Stimulated activated CD8-positive, alpha-beta memory T cell treated with anti-CD3 and anti-CD28 coated beads, Interleukin-7, amount 100 ng/mL, for 4 hours (primary cell): Measurements from ENCODE around the gene LRRFIP1.

Source experiments
- DNase-seq, 2 donors: peaks; one replicate each; pipeline ENCODE4 v3.0.0-alpha.2; 2020; ENCODE audit warnings: low read depth in 2 of 2

The LRRFIP1 gene

GRCh38 chr2:237618449-237618848, 8.9 kb upstream of the LRRFIP1 start:
- no peak for DNase-seq

GRCh38 chr2:237623428-237624403, 3.7 kb upstream of the LRRFIP1 start:
- DNase-seq = no peak

DNA sequence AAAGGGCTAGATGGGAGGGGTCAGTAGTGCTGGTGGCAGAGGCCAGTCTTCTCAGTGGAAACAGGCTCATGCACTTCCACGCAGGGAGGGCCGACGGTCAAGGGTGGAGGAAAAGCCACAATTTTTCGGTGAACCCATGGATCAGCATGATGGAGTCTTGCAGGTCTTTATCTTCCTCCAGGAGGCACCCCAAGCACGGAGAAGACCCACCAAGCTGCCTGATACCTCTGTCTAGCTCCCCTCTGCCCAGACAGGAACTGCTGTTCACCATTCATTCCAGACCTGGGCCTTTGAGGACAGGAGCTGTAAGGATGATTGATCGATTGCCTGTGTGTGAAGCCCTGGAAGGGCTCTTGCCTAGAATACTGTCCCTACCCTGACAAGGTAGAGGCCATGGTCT, 2.8 kb upstream of the LRRFIP1 start:
- no peak for DNase-seq

DNA sequence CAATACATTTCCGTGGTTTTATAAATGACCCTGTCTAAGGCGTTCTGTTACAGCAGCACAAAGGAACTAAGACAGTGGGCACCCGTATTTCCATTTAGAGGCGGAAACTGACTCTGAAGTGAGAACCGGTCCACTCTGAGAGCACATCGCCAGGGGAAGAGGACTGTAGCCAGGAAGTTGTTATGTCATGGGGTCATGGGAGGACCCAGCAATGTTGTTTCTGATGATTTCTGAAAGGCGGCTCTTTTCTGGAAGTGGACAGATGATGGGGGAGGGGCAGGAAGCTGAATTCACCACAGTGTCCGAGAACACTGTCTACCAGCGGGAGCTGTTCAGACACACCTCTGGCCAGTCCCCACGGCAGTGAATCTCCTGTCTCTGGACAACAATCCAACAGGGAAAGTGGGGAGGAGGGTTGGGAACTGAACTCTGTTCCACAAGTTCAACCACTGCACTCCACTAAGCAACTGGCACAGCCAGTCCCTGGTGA, 2.1 kb upstream of the LRRFIP1 start:
- no peak for DNase-seq

DNA sequence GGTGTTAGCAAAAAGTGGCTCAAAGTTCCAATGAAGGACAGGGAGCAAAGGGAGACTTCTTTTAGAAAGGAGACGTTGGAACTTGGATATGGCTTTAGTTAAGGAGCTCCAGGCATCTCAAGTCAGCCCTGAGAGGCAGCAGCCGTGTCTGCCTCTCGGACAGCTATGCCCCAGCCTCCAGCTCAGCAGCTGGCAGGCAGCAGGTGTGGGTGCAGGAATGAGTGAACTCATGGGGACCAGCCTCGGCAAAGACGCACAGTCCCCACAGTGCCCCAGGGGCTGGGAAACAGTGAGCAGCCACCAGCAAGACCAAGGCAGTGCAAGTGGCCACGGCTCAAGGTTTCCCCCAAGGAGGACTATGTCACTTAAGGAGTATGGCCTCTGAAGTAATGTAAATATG, 1.6 kb upstream of the LRRFIP1 start:
- no peak for DNase-seq

GRCh38 chr2:237626813-237627440, 460 bp upstream of the LRRFIP1 start:
- DNase-seq = no peak

GRCh38 chr2:237628247-237629187, 1.1 kb downstream of the LRRFIP1 start:
- no peak for DNase-seq

DNA sequence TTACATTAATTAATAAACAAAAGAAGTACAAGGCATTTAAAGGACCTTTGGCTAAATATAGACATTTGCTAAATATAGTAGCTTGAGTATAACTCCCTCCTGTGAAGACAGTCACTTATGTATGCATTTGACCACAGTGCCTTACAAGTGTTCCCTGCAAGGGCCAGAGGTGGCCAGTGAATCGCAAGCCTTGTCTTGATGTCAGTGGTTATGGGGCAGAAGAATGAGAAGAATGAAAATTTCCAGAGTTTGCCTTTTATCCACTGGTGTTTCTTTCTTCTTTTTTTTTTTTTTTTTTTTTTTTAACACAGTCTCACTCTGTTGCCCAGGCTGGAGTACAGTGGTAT, 1.8 kb downstream of the LRRFIP1 start:
- DNase-seq = no peak

DNA sequence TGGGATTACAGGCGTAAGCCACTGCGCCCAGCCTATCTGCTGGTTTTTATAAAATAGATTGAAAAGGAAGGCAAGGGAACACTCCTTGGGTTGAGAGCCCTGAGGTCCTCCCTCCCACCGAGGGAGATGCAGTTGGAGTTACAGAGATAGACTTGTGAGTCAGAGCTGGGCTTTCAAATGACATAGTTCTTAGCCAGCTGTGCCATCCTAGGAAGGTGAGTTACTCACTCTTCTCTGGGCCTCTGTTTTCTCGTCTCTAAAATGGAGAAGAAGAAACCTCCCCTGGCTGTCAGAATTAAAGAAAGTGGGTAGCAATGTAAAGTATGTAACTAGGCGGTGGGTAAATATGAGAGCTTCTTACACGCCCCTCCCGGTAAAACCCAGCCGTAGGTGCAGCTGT, 2.4 kb downstream of the LRRFIP1 start:
- no peak for DNase-seq

DNA sequence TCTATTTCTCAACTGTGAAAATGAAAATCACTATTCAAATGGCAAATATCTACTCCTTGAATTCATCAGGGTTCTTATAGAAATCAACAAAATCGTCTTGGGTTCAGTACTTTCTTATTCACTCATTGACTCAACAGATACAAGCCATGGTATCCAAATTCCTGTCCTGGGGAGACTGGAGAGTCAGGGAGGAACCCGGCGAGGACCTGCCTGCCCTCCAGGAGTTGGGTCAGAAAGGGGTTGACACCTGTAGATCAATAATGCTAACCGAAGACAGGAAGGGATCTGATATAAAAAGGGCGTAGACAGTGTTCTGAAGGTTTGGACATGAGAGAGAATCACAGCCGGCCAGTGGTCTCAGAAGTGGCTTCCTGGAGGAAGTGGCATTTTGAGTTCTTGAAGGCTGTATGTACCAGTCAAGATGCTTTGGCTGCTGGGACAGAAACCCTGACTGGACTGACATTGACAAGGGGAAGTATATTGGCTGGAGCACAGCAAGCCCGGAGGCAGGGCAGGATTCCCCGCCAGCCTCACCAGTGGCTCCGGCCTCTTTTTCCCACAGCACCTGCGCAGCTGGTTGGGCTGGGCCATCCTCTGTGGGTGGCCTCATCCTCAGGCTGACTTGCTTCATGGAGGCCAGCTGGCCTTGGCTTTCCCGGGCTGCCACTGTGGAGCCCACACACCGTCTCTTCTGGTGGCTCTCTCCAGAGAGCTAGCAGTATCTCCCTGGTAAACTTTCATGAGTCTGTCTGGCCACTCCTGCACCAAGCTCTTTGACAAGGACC, 3.0 kb downstream of the LRRFIP1 start:
- DNase-seq = no peak

GRCh38 chr2:237631007-237631785, 3.8 kb downstream of the LRRFIP1 start:
- DNase-seq = no peak

- no peak for DNase-seq
These were observed 4.6 kb downstream of the LRRFIP1 start for GRCh38 chr2:237631801-237632585.

DNA sequence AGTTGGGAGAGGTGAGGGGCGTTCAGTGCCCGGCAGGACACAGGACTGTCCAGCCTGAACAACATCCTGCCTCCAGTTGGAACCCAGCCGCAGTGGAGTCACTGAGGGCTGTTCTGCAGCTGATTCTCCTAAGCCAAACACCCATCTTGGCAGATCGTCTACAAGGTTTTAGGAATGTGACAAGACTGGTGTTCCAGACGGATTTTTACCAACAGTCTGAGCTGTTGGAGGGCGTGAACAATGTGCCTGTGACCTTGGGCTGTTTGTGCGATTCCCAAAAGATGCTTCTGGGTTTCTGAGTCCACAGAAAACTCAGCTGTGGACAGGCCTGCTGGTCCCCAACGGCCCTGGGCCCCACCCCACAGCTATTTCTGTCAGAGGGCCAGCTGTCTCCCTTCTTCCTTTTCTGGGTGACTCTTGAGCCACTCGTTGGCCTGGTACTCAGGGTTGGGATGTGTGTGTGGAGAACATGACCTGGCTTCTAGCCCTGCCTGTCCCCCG, 5.7 kb downstream of the LRRFIP1 start:
- no peak for DNase-seq

GRCh38 chr2:237636578-237636977, 9.2 kb downstream of the LRRFIP1 start:
- DNase-seq = no peak

DNA sequence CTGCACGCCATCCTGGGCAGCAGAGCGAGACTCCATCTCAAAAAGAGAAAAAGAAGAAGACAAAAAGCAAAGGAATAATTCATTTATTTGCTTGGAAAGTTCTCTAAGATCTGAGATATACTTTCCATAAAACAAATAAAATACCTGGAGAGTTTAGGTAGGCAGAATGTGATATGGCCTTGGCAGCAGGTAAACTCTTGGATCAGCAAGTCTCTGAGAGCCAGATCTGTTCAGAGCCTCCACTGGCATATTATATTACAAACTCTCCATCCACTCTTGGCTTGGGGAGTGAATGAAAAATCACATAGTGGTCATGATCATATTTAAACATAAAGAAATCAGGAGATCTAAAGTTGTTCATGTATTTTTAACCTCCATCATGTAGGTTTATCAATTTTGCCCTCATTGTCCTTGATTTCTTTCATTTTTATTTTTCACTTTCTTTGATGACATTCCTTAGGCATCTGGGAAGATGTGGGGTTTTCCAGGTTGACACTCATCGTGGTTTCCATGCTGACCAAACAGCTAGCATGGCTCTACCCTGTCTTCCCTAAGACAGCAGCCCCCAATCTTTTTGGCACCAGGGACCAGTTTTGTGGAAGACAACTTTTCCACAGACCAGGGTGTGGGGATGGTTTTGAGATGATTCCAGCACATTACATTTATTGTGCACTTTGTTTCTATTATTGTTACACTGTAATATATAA, 10.2 kb downstream of the LRRFIP1 start:
- DNase-seq = no peak

DNA sequence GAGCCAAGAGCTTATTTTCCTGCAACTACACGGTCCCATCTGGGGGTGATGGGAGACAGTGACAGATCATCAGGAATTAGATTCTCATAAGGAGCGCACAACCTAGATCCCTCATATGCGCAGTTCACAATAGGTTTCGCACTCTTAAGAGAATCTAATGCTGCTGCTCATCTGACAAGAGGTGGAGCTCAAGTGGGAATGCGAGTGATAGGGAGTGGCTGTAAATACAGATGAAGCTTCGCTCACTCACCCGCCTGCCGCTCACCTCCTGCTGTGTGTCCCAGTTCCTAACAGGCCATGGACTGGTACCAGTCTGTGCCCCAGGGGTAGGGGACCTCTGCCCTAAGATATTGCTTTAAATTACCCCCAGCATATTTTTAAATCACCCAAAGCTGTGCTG, 10.8 kb downstream of the LRRFIP1 start:
- DNase-seq = no peak

DNA sequence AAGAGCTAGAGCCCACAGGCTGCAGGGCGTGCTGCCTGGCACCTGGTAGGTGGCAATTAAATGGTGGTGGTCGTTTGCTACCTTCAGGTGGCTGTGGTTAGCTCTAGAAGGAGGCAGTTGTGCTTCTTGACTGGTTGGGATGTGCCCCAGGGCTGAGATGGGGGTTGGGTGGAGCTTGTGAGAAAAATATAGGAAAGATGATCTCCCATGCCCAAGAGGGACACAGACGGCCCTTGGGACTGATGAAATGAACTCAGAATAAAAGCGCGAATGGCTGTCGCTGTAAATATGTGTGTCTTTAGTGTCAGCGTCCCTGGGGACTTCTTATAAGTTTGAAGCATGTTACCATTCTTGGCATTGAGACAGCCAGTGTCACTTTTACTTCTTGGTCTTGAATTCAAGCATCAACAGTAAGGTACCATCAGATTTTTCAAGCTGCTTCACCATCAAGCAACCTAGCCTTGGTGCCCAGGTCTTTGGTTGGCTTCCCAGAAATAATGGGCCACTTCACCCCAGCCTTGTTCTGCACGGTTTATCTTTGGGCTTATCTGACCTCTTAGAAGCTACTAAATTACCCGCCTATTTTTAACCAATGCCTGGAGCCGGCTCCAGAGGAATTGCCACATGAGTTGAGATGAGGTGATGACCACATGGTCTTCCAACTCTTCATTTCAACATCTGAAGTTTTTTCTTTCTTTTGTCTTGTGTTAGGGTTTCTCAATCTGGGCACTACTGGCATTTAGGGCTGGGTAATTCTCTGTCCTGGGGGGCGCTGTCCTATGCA, 11.9 kb downstream of the LRRFIP1 start:
- DNase-seq = no peak

GRCh38 chr2:237639836-237640220, 12.4 kb downstream of the LRRFIP1 start:
- no peak for DNase-seq
